Brain microvascular endothelial cell (primary cell): Measurements from ENCODE around the gene TIAM2.
A peak's percentile ranks its signal among the peaks of the same experiment; 100 is the strongest.

Experiments
- DNase-seq: peaks from one replicate; pipeline ENCODE4 v3.0.0-alpha.2; 2020
- H3K27ac ChIP-seq: fragments of 250-450 bp; sonication (Bioruptor Pico); 2 replicates; pipeline ENCODE4 v1.5.1; 2020; ENCODE audit warnings: mild to moderate bottlenecking, moderate library complexity
- H3K27me3 ChIP-seq: fragments of 250-450 bp; sonication (Bioruptor Pico); replicated peaks from 2 replicates; pipeline ENCODE4 v1.5.1; 2020; ENCODE audit warnings: mild to moderate bottlenecking
- H3K36me3 ChIP-seq: fragments of 250-450 bp; sonication (Bioruptor Pico); replicated peaks from 2 replicates; pipeline ENCODE4 v1.5.1; 2020; ENCODE audit warnings: mild to moderate bottlenecking
- H3K4me3 ChIP-seq: 2 replicates; pipeline ENCODE4 v1.5.1; 2011; ENCODE audit warnings: low read depth, mild to moderate bottlenecking, control low read depth, low read length, moderate library complexity
- CTCF ChIP-seq: IDR thresholded peaks from 2 replicates; pipeline ENCODE4 v1.5.1; 2011; ENCODE audit warnings: low read depth, mild to moderate bottlenecking, moderate library complexity, low read length, control low read depth, inconsistent platforms; ENCODE audit errors: missing control alignments
- in situ Hi-C: cut with HindIII; loops from 2 replicates; pipeline ENCODE4 v1.10.0; 2017; ENCODE audit warnings: low sequenced_read_pairs, low pct_ligation_motif_present

TIAM2 gene

GRCh38 chr6:154984146-154984545, 11.0 kb upstream of the TIAM2 start:
- no peaks in the 10 kb centered on the region for H3K27me3 ChIP-seq
- H3K4me3 ChIP-seq, result no peak overlapping the region
- no peak for TF ChIP-seq CTCF
- DNase-seq, result peak; percentile 22
- H3K27ac ChIP-seq, result no peak overlapping the region
- in situ Hi-C loops, result no loop called here
- no peaks in the 10 kb centered on the region for H3K36me3 ChIP-seq

- DNase-seq, result peak; percentile 24
- no peak overlapping the region for H3K27ac ChIP-seq
- no peak for TF ChIP-seq CTCF
- no peaks in the 10 kb centered on the region for H3K27me3 ChIP-seq
- in situ Hi-C loops, result no loop called here
- no peak overlapping the region for H3K4me3 ChIP-seq
- no peaks in the 10 kb centered on the region for H3K36me3 ChIP-seq
Measured at GRCh38 chr6:154986787-154987235, 8.3 kb upstream of the TIAM2 start.

- DNase-seq, result no peak
- in situ Hi-C loops, result no loop called here
- no peak overlapping the region for H3K4me3 ChIP-seq
Measured at GRCh38 chr6:154989448-154989847, 5.7 kb upstream of the TIAM2 start.

GRCh38 chr6:154991207-154991606, 3.9 kb upstream of the TIAM2 start:
- Histone ChIP-seq H3K36me3 (no peaks in the 10 kb centered on the region), H3K27me3 (no peaks in the 10 kb centered on the region), H3K27ac (no peak overlapping the region), H3K4me3 (no peak overlapping the region)
- DNase-seq, result no peak
- TF ChIP-seq CTCF, result no peak
- in situ Hi-C loops, result no loop called here

More at GRCh38 chr6:154989448-154989847, 5.7 kb upstream of the TIAM2 start:
- Histone ChIP-seq H3K27ac (no peak overlapping the region), H3K36me3 (no peaks in the 10 kb centered on the region), H3K27me3 (no peaks in the 10 kb centered on the region)
- no peak for TF ChIP-seq CTCF

GRCh38 chr6:154993026-154993425, 2.1 kb upstream of the TIAM2 start:
- in situ Hi-C loops, result no loop called here

More at GRCh38 chr6:154993026-154993425, 2.1 kb upstream of the TIAM2 start:
- no peak for TF ChIP-seq CTCF
- Histone ChIP-seq H3K27me3 (no peaks in the 10 kb centered on the region), H3K27ac (no peak overlapping the region), H3K36me3 (no peaks in the 10 kb centered on the region), H3K4me3 (no peak overlapping the region)
- DNase-seq, result no peak
